PC-3 (cell line): ENCODE measurements around the gene COX11. TPM values are rescaled to one million over a fixed set of nuclear protein-coding genes. Genes with fewer than 3 reads are reported as not detected.

Source experiments
- ATAC-seq: fragments of 200-7000 bp; cut with Tn5 transposase; 2 replicates; pipeline ENCODE4 v1.9.1; 2020; ENCODE audit warnings: mild to moderate bottlenecking, moderate library complexity
- BruUV-seq: library from RNA; stranded (reverse); fragments of 400-500 nt; replicated peaks from 2 replicates; lab custom pipeline; 2021; lab: Mats Ljungman, UMichigan
- CTCF ChIA-PET: fragments of 300-600 bp; sonication (Branson Sonifier 250); formaldehyde crosslinking; loops from one replicate; lab custom pipeline; 2022; ENCODE audit warnings: antibody characterized with exemption; lab: Charles Lee
- POLR2A ChIA-PET: fragments of 300-600 bp; sonication (Branson Sonifier 250); formaldehyde crosslinking; loops from one replicate; lab custom pipeline; 2022; ENCODE audit warnings: antibody characterized with exemption; ENCODE audit not compliant: unreplicated experiment; lab: Charles Lee
- DNase-seq: peaks from one replicate; pipeline ENCODE4 v3.0.0-alpha.2; 2015
- H2AFZ ChIP-seq: fragments of 300-600 bp; sonication (generic); 2 replicates; pipeline ENCODE4 v1.6.0; 2016; ENCODE audit warnings: antibody characterized with exemption, low read length
- H3F3A ChIP-seq: fragments of 300-600 bp; sonication (generic); one replicate; pipeline ENCODE4 v1.6.0; 2017; ENCODE audit warnings: antibody characterized with exemption, low read length, control low read depth, mild to moderate bottlenecking; ENCODE audit not compliant: unreplicated experiment
- H3K27ac ChIP-seq: fragments of 300-600 bp; sonication (generic); 2 replicates; pipeline ENCODE4 v1.5.1; 2016; ENCODE audit warnings: mild to moderate bottlenecking, low read length
- H3K27me3 ChIP-seq: fragments of 300-600 bp; sonication (generic); 2 replicates; pipeline ENCODE4 v1.6.1; 2016; ENCODE audit warnings: low read length, mixed read lengths
- H3K36me3 ChIP-seq: fragments of 300-600 bp; sonication (generic); 2 replicates; pipeline ENCODE4 v1.6.1; 2016; ENCODE audit warnings: low read depth, mixed run types, low read length, mixed read lengths
- H3K4me1 ChIP-seq: fragments of 300-600 bp; sonication (generic); 2 replicates; pipeline ENCODE4 v1.5.1; 2016; ENCODE audit warnings: low read length; ENCODE audit not compliant: insufficient read depth
- H3K4me2 ChIP-seq: fragments of 300-600 bp; sonication (generic); 2 replicates; pipeline ENCODE4 v1.6.0; 2016; ENCODE audit warnings: low read length
- H3K4me3 ChIP-seq: fragments of 300-600 bp; sonication (generic); 2 replicates; pipeline ENCODE4 v1.5.1; 2016; ENCODE audit warnings: mild to moderate bottlenecking, low read length, mixed read lengths
- H3K79me2 ChIP-seq: fragments of 300-600 bp; sonication (generic); 2 replicates; pipeline ENCODE4 v1.6.1; 2017; ENCODE audit warnings: low read length, mixed read lengths
- H3K9ac ChIP-seq: fragments of 300-600 bp; sonication (generic); 2 replicates; pipeline ENCODE4 v1.6.0; 2016; ENCODE audit warnings: mild to moderate bottlenecking, low read length
- H3K9me2 ChIP-seq: fragments of 300-600 bp; sonication (generic); replicated peaks from 2 replicates; pipeline ENCODE4 v1.6.1; 2016; ENCODE audit warnings: mixed run types, low read length, mixed read lengths
- H3K9me3 ChIP-seq: fragments of 300-600 bp; sonication (generic); 2 replicates; pipeline ENCODE4 v1.6.1; 2016; ENCODE audit warnings: low read length, mixed read lengths
- H4K20me1 ChIP-seq: fragments of 300-600 bp; sonication (generic); 2 replicates; pipeline ENCODE4 v1.6.1; 2016; ENCODE audit warnings: low read length, mixed read lengths
- CTCF ChIP-seq: fragments of 300-600 bp; sonication (generic); conservative IDR thresholded peaks from 2 replicates; pipeline ENCODE4 v1.5.1; 2017; ENCODE audit warnings: antibody characterized with exemption, low read depth, mild to moderate bottlenecking, low read length
- EZH2 ChIP-seq: fragments of 300-600 bp; sonication (generic); IDR thresholded peaks from one replicate; pipeline ENCODE4 v1.6.1; 2017; ENCODE audit warnings: antibody characterized with exemption, mild to moderate bottlenecking, low read length; ENCODE audit not compliant: unreplicated experiment
- EZH2phosphoT487 ChIP-seq: fragments of 300-600 bp; sonication (generic); IDR thresholded peaks from 2 replicates; pipeline ENCODE4 v1.6.1; 2018; ENCODE audit warnings: mild to moderate bottlenecking, antibody characterized with exemption, low read length, borderline replicate concordance
- intact Hi-C: fragments of 100-400 bp; cut with micrococcal nuclease; formaldehyde crosslinking; loops from 2 replicates; pipeline ENCODE4 v1.9.0; 2023
- total RNA-seq: library from RNA; depleted of rRNA; stranded (reverse); fragments of >200 nt; gene quantifications from 2 replicates; pipeline ENCODE4 v1.2.3, GENCODE V29; 2014

COX11 gene
- total RNA-seq, 1 experiment from 2014 or later: 270 TPM

GRCh38 chr17:54941285-54941684 lies 27.2 kb downstream of the COX11 start:
- peaks cover 38% of the 10 kb centered on the region for H3K36me3 ChIP-seq
- H3K4me2 ChIP-seq: no peak overlapping the region
- no peak for TF ChIP-seq CTCF
- TF ChIP-seq EZH2phosphoT487: no peak
- no peak for TF ChIP-seq EZH2
- H2AFZ ChIP-seq: no peak overlapping the region
- no peak overlapping the region for H3K27ac ChIP-seq
- ATAC-seq (no peak), DNase-seq (no peak)
- H3K9me3 ChIP-seq: no peaks in the 10 kb centered on the region
- H3K79me2 ChIP-seq: no peaks in the 10 kb centered on the region
- H3K4me3 ChIP-seq: no peak overlapping the region
- POLR2A ChIA-PET: no interaction called here
- no TSS peak for BruUV-seq
- CTCF ChIA-PET: no interaction called here
- H3K9me2 ChIP-seq: no peaks in the 10 kb centered on the region
- H3K9ac ChIP-seq: no peak overlapping the region
- H3F3A ChIP-seq: no peaks in the 10 kb centered on the region
- H3K27me3 ChIP-seq: no peaks in the 10 kb centered on the region
- no peaks in the 10 kb centered on the region for H3K4me1 ChIP-seq
- no peaks in the 10 kb centered on the region for H4K20me1 ChIP-seq
- intact Hi-C loops: no loop called here

- ATAC-seq: no peak
- Histone ChIP-seq H3K27me3 (no peaks in the 10 kb centered on the region), H3K9me3 (no peaks in the 10 kb centered on the region), H3K4me2 (no peak overlapping the region), H4K20me1 (no peaks in the 10 kb centered on the region), H3K36me3 (peaks cover 48% of the 10 kb centered on the region), H3K4me1 (peaks cover 13% of the 10 kb centered on the region), H3K4me3 (no peak overlapping the region), H3F3A (no peaks in the 10 kb centered on the region), H3K79me2 (no peaks in the 10 kb centered on the region), H3K9ac (no peak overlapping the region), H3K27ac (no peak overlapping the region), H2AFZ (no peak overlapping the region), H3K9me2 (no peaks in the 10 kb centered on the region)
- no TSS peak for BruUV-seq
- TF ChIP-seq CTCF (no peak), EZH2 (no peak), EZH2phosphoT487 (no peak)
- intact Hi-C loops: no loop called here
- POLR2A ChIA-PET: no interaction called here
- no peak for DNase-seq
- CTCF ChIA-PET: no interaction called here
Observed at GRCh38 chr17:54937426-54937825, 31.0 kb downstream of the COX11 start.

GRCh38 chr17:54937018-54937417 lies 31.4 kb downstream of the COX11 start:
- Histone ChIP-seq H3K4me3 (no peak overlapping the region), H3K27ac (no peak overlapping the region), H2AFZ (no peak overlapping the region), H3K9me2 (no peaks in the 10 kb centered on the region), H3K27me3 (no peaks in the 10 kb centered on the region), H3K4me2 (no peak overlapping the region), H3K4me1 (peaks cover 13% of the 10 kb centered on the region), H4K20me1 (no peaks in the 10 kb centered on the region), H3K79me2 (no peaks in the 10 kb centered on the region), H3K36me3 (peaks cover 48% of the 10 kb centered on the region), H3K9me3 (no peaks in the 10 kb centered on the region), H3F3A (no peaks in the 10 kb centered on the region), H3K9ac (no peak overlapping the region)
- ATAC-seq (no peak), DNase-seq (no peak)
- BruUV-seq: no TSS peak
- TF ChIP-seq CTCF (no peak), EZH2phosphoT487 (no peak), EZH2 (no peak)
- ChIA-PET POLR2A (no interaction called here), CTCF (no interaction called here)
- intact Hi-C loops: no loop called here
